ENCODE results near the gene ARF1. TPM values are rescaled to one million over a fixed set of nuclear protein-coding genes. Genes with fewer than 3 reads are reported as not detected.

Gene ARF1
- total RNA-seq, 2 experiments from 2014 or later, result 163 to 322 TPM

Small RNAs within 50 kb of the gene (microRNA-seq; reads per million reads assigned to microRNA genes)
- gene MIR3620 (ENCODE audit: borderline replicate concordance), result 3.0 reads per million

Small RNAs within 50 kb of the gene (small RNA-seq; reads per million reads assigned to genes)
- not detected for gene AL359510.1

Other genes with a start within 250 kb of the ARF1 start
- not detected in 2 replicates for gene WNT9A, start 134.8 kb upstream of the ARF1 start, total RNA-seq (2014; rRNA removed; shearing (Covaris generic))
- gene WNT9A, start 134.8 kb upstream of the ARF1 start, total RNA-seq (2022), result not detected in 2 replicates
- gene WNT3A, start 75.7 kb upstream of the ARF1 start, total RNA-seq (2014; rRNA removed; shearing (Covaris generic)), result not detected in 2 replicates
- gene WNT3A, start 75.7 kb upstream of the ARF1 start, total RNA-seq (2022), result not detected in 2 replicates
- gene C1orf35, start 20.6 kb downstream of the ARF1 start, total RNA-seq (2014; rRNA removed; shearing (Covaris generic)), result 33.3 and 33.4 TPM in 2 replicates
- 30.7 and 32.2 TPM in 2 replicates for gene C1orf35, start 20.6 kb downstream of the ARF1 start, total RNA-seq (2022)
- gene MRPL55, start 26.6 kb downstream of the ARF1 start, total RNA-seq (2014; rRNA removed; shearing (Covaris generic)), result 92.8 and 99.5 TPM in 2 replicates
- 46.3 and 50.0 TPM in 2 replicates for gene MRPL55, start 26.6 kb downstream of the ARF1 start, total RNA-seq (2022)
- gene GUK1, start 57.6 kb downstream of the ARF1 start, total RNA-seq (2014; rRNA removed; shearing (Covaris generic)), result 197 and 201 TPM in 2 replicates
- gene GUK1, start 57.6 kb downstream of the ARF1 start, total RNA-seq (2022), result 131 and 154 TPM in 2 replicates
- 0.22 and 0.31 TPM in 2 replicates for gene GJC2, start 67.2 kb downstream of the ARF1 start, total RNA-seq (2014; rRNA removed; shearing (Covaris generic))
- gene GJC2, start 67.2 kb downstream of the ARF1 start, total RNA-seq (2022), result 0.53 and 0.80 TPM in 2 replicates
- 3.2 and 9.9 TPM in 2 replicates for gene IBA57, start 83.1 kb downstream of the ARF1 start, total RNA-seq (2014; rRNA removed; shearing (Covaris generic))
- 9.1 and 10.8 TPM in 2 replicates for gene IBA57, start 83.1 kb downstream of the ARF1 start, total RNA-seq (2022)
- 29.5 and 51.1 TPM in 2 replicates for gene OBSCN, start 125.3 kb downstream of the ARF1 start, total RNA-seq (2014; rRNA removed; shearing (Covaris generic))
- gene OBSCN, start 125.3 kb downstream of the ARF1 start, total RNA-seq (2022), result 43.7 and 45.2 TPM in 2 replicates

All from OCI-LY7 (cell line).